H1 (cell line): ENCODE data around the gene NIN. TPM values are rescaled to one million over a fixed set of nuclear protein-coding genes. Genes with fewer than 3 reads are reported as not detected.

Source experiments
- CTCF ChIA-PET: fragments of 300-600 bp; sonication (Branson Sonifier 250); formaldehyde crosslinking; loops from one replicate; lab custom pipeline; 2021; ENCODE audit not compliant: partially characterized antibody; lab: Charles Lee
- POLR2A ChIA-PET: fragments of 300-600 bp; sonication (Branson Sonifier 250); formaldehyde crosslinking; loops from one replicate; lab custom pipeline; 2021; ENCODE audit warnings: inconsistent platforms; ENCODE audit not compliant: partially characterized antibody; lab: Charles Lee
- DNase-seq, 2 experiments: peaks; one replicate each; pipeline versions ENCODE4 v3.0.0 to v3.0.0-alpha.2; 2010 to 2022; ENCODE audit warnings: low spot score in 2 of 2, low read depth in 1 of 2, mixed read lengths in 1 of 2
- FAIRE-seq: peaks from 2 replicates; lab custom pipeline; 2011; peaks lifted over from hg19 to GRCh38; lab: Jason Lieb, UNC
- H2AFZ ChIP-seq: 2 replicates; pipeline ENCODE4 v1.8.1; 2012; ENCODE audit warnings: low read length, inconsistent platforms
- H2AK5ac ChIP-seq: 2 replicates; pipeline ENCODE4 v1.6.1; 2013; ENCODE audit warnings: low read depth, low read length
- H2BK120ac ChIP-seq: replicated peaks from 2 replicates; pipeline ENCODE3; 2013; ENCODE audit warnings: low read depth, low read length, inconsistent platforms
- H2BK12ac ChIP-seq: 2 replicates; pipeline ENCODE4 v1.6.1; 2013; ENCODE audit warnings: low read depth, low read length
- H2BK15ac ChIP-seq: 2 replicates; pipeline ENCODE4 v1.6.1; 2013; ENCODE audit warnings: low read length
- H2BK20ac ChIP-seq: 2 replicates; pipeline ENCODE4 v1.6.1; 2013; ENCODE audit warnings: low read length
- H2BK5ac ChIP-seq: 2 replicates; pipeline ENCODE4 v1.6.1; 2013; ENCODE audit warnings: low read depth, low read length
- H3K14ac ChIP-seq: 2 replicates; pipeline ENCODE4 v1.6.1; 2013; ENCODE audit warnings: inconsistent platforms; ENCODE audit not compliant: insufficient read length
- H3K18ac ChIP-seq: 2 replicates; pipeline ENCODE4 v1.6.1; 2013; ENCODE audit warnings: low read length; ENCODE audit errors: extremely low read depth
- H3K23ac ChIP-seq: 2 replicates; pipeline ENCODE4 v1.6.1; 2013; ENCODE audit warnings: inconsistent platforms; ENCODE audit not compliant: insufficient read length
- H3K23me2 ChIP-seq: 2 replicates; pipeline ENCODE4 v1.6.1; 2013; ENCODE audit warnings: low read depth, low read length
- H3K27ac ChIP-seq: 2 replicates; pipeline ENCODE4 v1.6.1; 2011; ENCODE audit warnings: low read depth, low read length, inconsistent platforms
- H3K27me3 ChIP-seq, 4 experiments: replicated peaks in 1 of 4; 1 replicate in 1 of 4; 2 replicates in 3 of 4; pipeline versions ENCODE4 v1.6.1 to v1.8.1; 2011 to 2013; ENCODE audit warnings: low read length in 3 of 4, mild to moderate bottlenecking in 3 of 4, inconsistent platforms in 2 of 4, mixed read lengths in 2 of 4, moderate library complexity in 1 of 4; ENCODE audit not compliant: control insufficient read depth in 3 of 4, insufficient read depth in 3 of 4; ENCODE audit errors: extremely low read depth in 1 of 4
- H3K36me3 ChIP-seq, 4 experiments: 2 replicates each; pipeline versions ENCODE4 v1.6.1 to v1.8.1; 2011 to 2013; ENCODE audit warnings: mild to moderate bottlenecking in 4 of 4, low read length in 3 of 4, moderate library complexity in 2 of 4, control low read depth in 1 of 4, inconsistent platforms in 1 of 4; ENCODE audit not compliant: insufficient read depth in 4 of 4, control insufficient read depth in 2 of 4
- H3K4ac ChIP-seq: replicated peaks from 2 replicates; pipeline ENCODE3; 2013; ENCODE audit warnings: low read length, low read depth, mixed read lengths, inconsistent platforms; ENCODE audit not compliant: insufficient read length
- H3K4me1 ChIP-seq, 4 experiments: replicated peaks in 1 of 4; 1 replicate in 1 of 4; 2 replicates in 3 of 4; pipeline versions ENCODE4 v1.6.1 to v1.8.1; 2011 to 2013; ENCODE audit warnings: low read length in 3 of 4, inconsistent platforms in 2 of 4, mixed read lengths in 1 of 4; ENCODE audit not compliant: insufficient read depth in 4 of 4, control insufficient read depth in 3 of 4
- H3K4me2 ChIP-seq, 2 experiments: 2 replicates each; pipeline versions ENCODE4 v1.6.1 to v1.8.1; 2011 to 2013; ENCODE audit warnings: low read depth in 2 of 2, low read length in 2 of 2, control low read depth in 1 of 2, inconsistent platforms in 1 of 2, mild to moderate bottlenecking in 1 of 2; ENCODE audit not compliant: insufficient read depth in 1 of 2
- H3K4me3 ChIP-seq, 4 experiments: fragments of 200-600, 300-600 bp in 1 of 4; sonication (generic), shearing (Covaris generic), sonication (Bioruptor Twin) in 1 of 4; 2 replicates each; pipeline versions ENCODE4 v1.5.1 to v1.8.1; 2011 to 2016; ENCODE audit warnings: low read length in 4 of 4, low read depth in 3 of 4, control low read depth in 2 of 4, inconsistent platforms in 2 of 4, mild to moderate bottlenecking in 2 of 4, mixed read lengths in 1 of 4, moderate library complexity in 1 of 4; ENCODE audit not compliant: insufficient read depth in 2 of 4; ENCODE audit errors: extremely low read depth in 1 of 4
- H3K56ac ChIP-seq: replicated peaks from 2 replicates; pipeline ENCODE3; 2013; ENCODE audit warnings: low read depth, mild to moderate bottlenecking, mixed read lengths, low read length, inconsistent platforms; ENCODE audit not compliant: insufficient read length
- H3K79me1 ChIP-seq: 2 replicates; pipeline ENCODE4 v1.6.1; 2013; ENCODE audit warnings: low read depth, low read length, control low read depth
- H3K79me2 ChIP-seq, 2 experiments: 2 replicates each; pipeline versions ENCODE4 v1.6.1 to v1.8.1; 2012 to 2013; ENCODE audit warnings: low read length in 2 of 2, mild to moderate bottlenecking in 2 of 2, inconsistent platforms in 1 of 2; ENCODE audit not compliant: insufficient read depth in 2 of 2, control insufficient read depth in 1 of 2
- H3K9ac ChIP-seq, 4 experiments: replicated peaks in 1 of 4; 1 replicate in 1 of 4; 2 replicates in 3 of 4; pipeline versions ENCODE4 v1.6.1 to v1.8.1; 2011 to 2013; ENCODE audit warnings: low read depth in 3 of 4, low read length in 3 of 4, control low read depth in 2 of 4, mild to moderate bottlenecking in 2 of 4, moderate library complexity in 2 of 4, inconsistent platforms in 1 of 4; ENCODE audit errors: extremely low read depth in 1 of 4
- H3K9me3 ChIP-seq, 2 experiments: 2 replicates each; pipeline versions ENCODE4 v1.6.1 to v1.8.1; 2012 to 2013; ENCODE audit warnings: mild to moderate bottlenecking in 2 of 2, moderate library complexity in 2 of 2, control low read depth in 1 of 2, inconsistent platforms in 1 of 2, low read depth in 1 of 2, low read length in 1 of 2, mixed read lengths in 1 of 2; ENCODE audit not compliant: insufficient read depth in 2 of 2
- H4K20me1 ChIP-seq, 2 experiments: replicated peaks in 1 of 2; 2 replicates each; pipeline versions ENCODE3 to v1.8.1; 2011 to 2013; ENCODE audit warnings: inconsistent platforms in 2 of 2, low read length in 2 of 2, mild to moderate bottlenecking in 1 of 2; ENCODE audit not compliant: insufficient read depth in 2 of 2, control insufficient read depth in 1 of 2
- H4K5ac ChIP-seq: 2 replicates; pipeline ENCODE4 v1.6.1; 2013; ENCODE audit warnings: low read length, low read depth, mixed read lengths, inconsistent platforms; ENCODE audit not compliant: insufficient read length
- H4K8ac ChIP-seq: 2 replicates; pipeline ENCODE4 v1.8.0; 2013; ENCODE audit warnings: mild to moderate bottlenecking, moderate library complexity, low read length, inconsistent platforms; ENCODE audit not compliant: insufficient read depth; ENCODE audit errors: extremely low read depth
- H4K91ac ChIP-seq: replicated peaks from 2 replicates; pipeline ENCODE3; 2013; ENCODE audit warnings: low read length, mixed read lengths, inconsistent platforms; ENCODE audit not compliant: insufficient read length
- EGR1 ChIP-seq: IDR thresholded peaks from 2 replicates; pipeline ENCODE4 v1.6.1; 2011; ENCODE audit warnings: low read depth, low read length, borderline replicate concordance
- JUND ChIP-seq: IDR thresholded peaks from 2 replicates; pipeline ENCODE4 v1.6.1; 2011; ENCODE audit warnings: mild to moderate bottlenecking, improper control_type of control experiment, low read length
- RXRA ChIP-seq: IDR thresholded peaks from 2 replicates; pipeline ENCODE4 v1.6.1; 2011; ENCODE audit warnings: low read depth, mild to moderate bottlenecking, low read length, moderate library complexity; ENCODE audit not compliant: insufficient read depth
- YY1 ChIP-seq: IDR thresholded peaks from 2 replicates; pipeline ENCODE4 v1.6.1; 2011; ENCODE audit warnings: low read depth, mild to moderate bottlenecking, low read length
- WGBS, 2 experiments: shearing (Covaris generic) in 1 of 2; methylation state at CpG; one replicate each; pipeline versions ENCODE4 v1.1.6 to v1.1.7; 2013 to 2015; ENCODE audit warnings: low lambda C conversion rate in 2 of 2, mixed read lengths in 2 of 2, inconsistent platforms in 1 of 2, low coverage in 1 of 2, missing lambda C conversion rate in 1 of 2; ENCODE audit not compliant: insufficient replicate concordance in 2 of 2, insufficient coverage in 1 of 2, insufficient read length in 1 of 2; ENCODE audit errors: extremely low coverage in 1 of 2, missing lambda C conversion rate in 1 of 2; 5-methylcytosine and 5-hydroxymethylcytosine counted together
- polyA plus RNA-seq, 7 experiments: library from polyadenylated mRNA; depleted of rRNA in 3 of 7; stranded (reverse) in 5 of 7; unstranded in 2 of 7; fragments of >200 nt in 5 of 7; fragments of 200-250 nt in 2 of 7; gene quantifications; 1 replicate in 5 of 7; 2 replicates in 1 of 7; 4 replicates in 1 of 7; pipeline versions ENCODE4 v1.2.1 to v1.2.3, GENCODE V29; 2011 to 2013; ENCODE audit warnings: missing spikeins in 2 of 7, mixed read lengths in 2 of 7
- total RNA-seq: library from RNA; stranded (reverse); fragmentation: NEBNext Ultra II Directional; extraction: Animal tissue kit (Norgen Biotek cat#: 25700); gene quantifications from 2 replicates; pipeline ENCODE4 v1.2.1, GENCODE V29; 2021

Gene NIN
- total and polyA plus RNA-seq, 2 of the 8 experiments (the other 6 are each of a cell fraction or from before 2014, with no cell fraction given) = 3.2 to 21.3 TPM

DNA sequence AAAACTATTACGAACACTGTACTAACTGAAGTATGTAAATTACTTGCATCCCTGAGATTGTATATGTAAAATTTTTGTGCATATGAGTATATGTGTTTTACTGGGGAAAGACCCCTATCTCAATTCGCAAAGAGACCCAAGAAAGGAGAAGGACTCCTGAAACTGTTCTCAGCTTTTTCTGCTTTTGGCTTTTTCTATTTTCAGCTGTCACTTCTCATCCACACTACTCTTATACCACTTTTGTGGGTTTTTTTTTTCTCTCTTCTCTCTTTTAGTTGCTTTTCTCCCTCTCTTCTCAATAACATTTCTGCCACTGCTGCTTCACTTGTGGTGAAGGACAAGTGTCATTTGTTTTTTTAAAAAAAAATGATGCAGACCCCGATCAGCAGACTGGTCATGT is 39.8 kb downstream of the NIN start:
- Histone ChIP-seq H2BK15ac (no peak overlapping the region), H3K79me1 (no peaks in the 10 kb centered on the region), H3K18ac (no peak overlapping the region), H4K5ac (no peak overlapping the region), H2BK20ac (no peak overlapping the region), H3K27ac (no peak overlapping the region), H3K9me3 (no peaks in the 10 kb centered on the region), H3K9ac (no peak overlapping the region), H3K79me2 (no peaks in the 10 kb centered on the region), H4K91ac (no peak overlapping the region), H2AFZ (no peak overlapping the region), H3K4me2 (no peak overlapping the region), H3K36me3 (peaks cover 0 to 4% (median 0%) of the 10 kb centered on the region in 4 experiments; a peak in 3 of 8 replicates), H3K4me3 (no peak overlapping the region), H4K8ac (no peak overlapping the region), H2AK5ac (no peak overlapping the region), H3K23ac (no peak overlapping the region), H2BK12ac (no peak overlapping the region), H3K56ac (no peak overlapping the region), H4K20me1 (peaks cover 0 to 2% of the 10 kb centered on the region in 2 experiments), H3K23me2 (no peaks in the 10 kb centered on the region; the same call in 1 of the 2 replicates), H2BK120ac (no peak overlapping the region), H3K4me1 (peaks cover 0 to 8% (median 4%) of the 10 kb centered on the region in 4 experiments; a peak in 3 of 7 replicates), H3K4ac (no peak overlapping the region), H3K14ac (no peak overlapping the region), H3K27me3 (no peaks in the 10 kb centered on the region), H2BK5ac (no peak overlapping the region)
- DNase-seq (no peak), FAIRE-seq (no peak)
- CTCF ChIA-PET = interaction anchor here (1.5 to 4.1 kb wide), 4 partner anchors 11 to 69 kb away, joined by 3 to 20 read pairs (median 5); no protein-coding TSS in a partner anchor
- 85% methylated on average over 3 of the region's 3 CpGs; no CpG with 5 or more reads in 1 of the 2 experiments for WGBS, 2 experiments
- POLR2A ChIA-PET = no interaction called here
- TF ChIP-seq EGR1 (no peak), YY1 (no peak), JUND (no peak), RXRA (no peak)
